Liver (tissue), 9 donors: ENCODE measurements around the gene ACIN1. TPM values are rescaled to one million over a fixed set of nuclear protein-coding genes. Genes with fewer than 3 reads are reported as not detected.

Source experiments
- DNase-seq: peaks from one replicate; pipeline ENCODE4 v3.0.0-alpha.2; 2017; ENCODE audit warnings: low spot score
- H3K27ac ChIP-seq, 2 donors: one replicate each; pipeline ENCODE4 v1.7.0; 2013; ENCODE audit warnings: inconsistent platforms in 2 of 2, low read length in 2 of 2, control low read depth in 1 of 2, low read depth in 1 of 2, mild to moderate bottlenecking in 1 of 2
- H3K27me3 ChIP-seq, 4 donors: one replicate each; pipeline versions ENCODE4 v1.6.1 to v1.7.0; 2013; ENCODE audit warnings: low read length in 3 of 4, inconsistent platforms in 1 of 4, mild to moderate bottlenecking in 1 of 4, moderate library complexity in 1 of 4; ENCODE audit not compliant: control insufficient read depth in 4 of 4, insufficient read depth in 4 of 4
- H3K36me3 ChIP-seq, 4 donors: one replicate each; pipeline versions ENCODE4 v1.6.1 to v1.7.0; 2013; ENCODE audit warnings: low read length in 3 of 4, mild to moderate bottlenecking in 3 of 4, low read depth in 1 of 4, moderate library complexity in 1 of 4; ENCODE audit not compliant: control insufficient read depth in 4 of 4, insufficient read depth in 3 of 4
- H3K4me1 ChIP-seq, 4 donors: one replicate each; pipeline versions ENCODE4 v1.6.1 to v1.7.0; 2013; ENCODE audit warnings: low read length in 3 of 4, mild to moderate bottlenecking in 3 of 4, moderate library complexity in 1 of 4; ENCODE audit not compliant: control insufficient read depth in 4 of 4, insufficient read depth in 4 of 4
- H3K4me3 ChIP-seq, 3 donors: one replicate each; pipeline versions ENCODE4 v1.6.1 to v1.7.0; 2013; ENCODE audit warnings: low read length in 3 of 3, control low read depth in 1 of 3, low read depth in 1 of 3, mild to moderate bottlenecking in 1 of 3
- H3K9ac ChIP-seq, 2 donors: one replicate each; pipeline ENCODE4 v1.7.0; 2013; ENCODE audit warnings: low read length in 2 of 2, mild to moderate bottlenecking in 2 of 2, moderate library complexity in 2 of 2, control low read depth in 1 of 2, low read depth in 1 of 2
- H3K9me3 ChIP-seq, 4 donors: one replicate each; pipeline versions ENCODE4 v1.6.1 to v1.7.0; 2013; ENCODE audit warnings: low read length in 3 of 4; ENCODE audit not compliant: control insufficient read depth in 4 of 4
- FOXA1 ChIP-seq: IDR thresholded peaks from 2 replicates; pipeline ENCODE4 v1.6.1; 2016; ENCODE audit warnings: antibody characterized with exemption
- GABPA ChIP-seq, 2 donors: IDR thresholded peaks in 1 of 2; conservative IDR thresholded peaks in 1 of 2; 2 replicates each; pipeline ENCODE4 v1.6.1; 2016; ENCODE audit warnings: antibody characterized with exemption in 2 of 2, mild to moderate bottlenecking in 1 of 2, moderate library complexity in 1 of 2
- HNF4A ChIP-seq, 2 donors: conservative IDR thresholded peaks; 2 replicates each; pipeline ENCODE4 v1.6.1; 2016; ENCODE audit warnings: antibody characterized with exemption in 2 of 2, mild to moderate bottlenecking in 2 of 2
- HNF4G ChIP-seq: IDR thresholded peaks from 2 replicates; pipeline ENCODE4 v1.6.1; 2016; ENCODE audit warnings: antibody characterized with exemption
- JUND ChIP-seq, 2 donors: IDR thresholded peaks; 2 replicates each; pipeline ENCODE4 v1.6.1; 2016; ENCODE audit warnings: antibody characterized with exemption in 2 of 2
- NR2F2 ChIP-seq: IDR thresholded peaks from 2 replicates; pipeline ENCODE4 v1.6.1; 2016; ENCODE audit warnings: antibody characterized with exemption
- RAD21 ChIP-seq, 2 donors: IDR thresholded peaks; 2 replicates each; pipeline ENCODE4 v1.6.1; 2016; ENCODE audit warnings: antibody characterized with exemption in 2 of 2, mild to moderate bottlenecking in 2 of 2
- RXRA ChIP-seq, 2 donors: IDR thresholded peaks; 2 replicates each; pipeline ENCODE4 v1.6.1; 2017 to 2018; ENCODE audit warnings: antibody characterized with exemption in 2 of 2, mild to moderate bottlenecking in 1 of 2
- SP1 ChIP-seq: IDR thresholded peaks from 2 replicates; pipeline ENCODE4 v1.6.1; 2018; ENCODE audit warnings: antibody characterized with exemption, mild to moderate bottlenecking
- TAF1 ChIP-seq: conservative IDR thresholded peaks from 2 replicates; pipeline ENCODE4 v1.6.1; 2016; ENCODE audit warnings: antibody characterized with exemption, mild to moderate bottlenecking
- YY1 ChIP-seq: IDR thresholded peaks from 2 replicates; pipeline ENCODE4 v1.6.1; 2016; ENCODE audit warnings: antibody characterized with exemption, mild to moderate bottlenecking
- WGBS: extraction: QIAGEN DNeasy Blood & Tissue Kit; methylation state at CpG from one replicate; pipeline ENCODE4 v1.1.7; 2013; 5-methylcytosine and 5-hydroxymethylcytosine counted together
- polyA plus RNA-seq, 2 donors: library from polyadenylated mRNA; stranded (reverse) in 1 of 2; unstranded in 1 of 2; fragments of 200-250 nt in 1 of 2; fragments of >200 nt in 1 of 2; fragmentation: Nextera tagmentation in 1 of 2; extraction: Ambion mirVana in 1 of 2; gene quantifications; one replicate each; pipeline versions ENCODE4 v1.2.1 to v1.2.3, GENCODE V29; 2013 to 2015
- total RNA-seq, 2 donors: library from RNA; depleted of rRNA; stranded (reverse); fragments of >200 nt; gene quantifications; one replicate each; pipeline ENCODE4 v1.2.3, GENCODE V29; 2014
- TF ChIP-seq, protein P1 (sequence below): fragments of 150-350 bp; IDR thresholded peaks from 2 replicates; pipeline ENCODE4 v1.5.1; 2017; ENCODE audit warnings: improper control_type of control experiment, low read depth, low read length; ENCODE audit not compliant: missing input control
- TF ChIP-seq, protein P2 (sequence below): IDR thresholded peaks from 2 replicates; pipeline ENCODE4 v1.6.1; 2016; ENCODE audit warnings: antibody characterized with exemption
- TF ChIP-seq, protein P3 (sequence below): IDR thresholded peaks from 2 replicates; pipeline ENCODE4 v1.6.1; 2016; ENCODE audit warnings: antibody characterized with exemption
- TF ChIP-seq, protein P4 (sequence below): IDR thresholded peaks from 2 replicates; pipeline ENCODE4 v1.6.1; 2016; ENCODE audit warnings: antibody characterized with exemption, mild to moderate bottlenecking
- donor health status: healthy.
- donor health status: healthy.
- donor health status: healthy.
- donor health status: healthy.
- donor health status: healthy.

The ACIN1 gene
- total and polyA plus RNA-seq, 4 donors = 8.1 to 50.6 (median 37.1) TPM

DNA sequence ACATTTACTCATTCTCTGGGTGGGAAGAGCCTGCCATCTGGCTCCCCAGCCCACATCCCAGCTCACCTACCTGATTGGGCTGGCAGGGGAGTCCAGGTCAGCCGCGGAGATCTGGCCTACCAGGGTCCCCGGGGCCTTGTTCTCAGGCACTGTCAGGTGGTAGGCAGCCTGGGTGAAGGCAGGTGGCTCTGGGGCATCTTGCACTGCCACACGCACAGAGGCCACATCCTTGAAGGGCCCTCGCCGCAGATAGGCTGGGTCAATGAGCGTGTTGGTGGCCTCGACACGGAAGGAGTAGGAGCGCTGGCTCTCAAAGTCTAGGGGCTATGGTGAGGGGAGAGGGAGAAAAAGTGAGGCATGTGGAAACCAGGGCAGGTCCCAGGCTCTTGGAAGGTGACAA, 41.5 kb downstream of the ACIN1 start:
- Histone ChIP-seq H3K36me3 (no peaks in the 10 kb centered on the region), H3K4me3 (no peak overlapping the region), H3K27me3 (no peaks in the 10 kb centered on the region), H3K4me1 (peaks cover 4 to 15% (median 13%) of the 10 kb centered on the region in 4 donors), H3K9ac (no peak overlapping the region), H3K9me3 (no peaks in the 10 kb centered on the region), H3K27ac (no peak overlapping the region)
- TF ChIP-seq, protein P1, sequence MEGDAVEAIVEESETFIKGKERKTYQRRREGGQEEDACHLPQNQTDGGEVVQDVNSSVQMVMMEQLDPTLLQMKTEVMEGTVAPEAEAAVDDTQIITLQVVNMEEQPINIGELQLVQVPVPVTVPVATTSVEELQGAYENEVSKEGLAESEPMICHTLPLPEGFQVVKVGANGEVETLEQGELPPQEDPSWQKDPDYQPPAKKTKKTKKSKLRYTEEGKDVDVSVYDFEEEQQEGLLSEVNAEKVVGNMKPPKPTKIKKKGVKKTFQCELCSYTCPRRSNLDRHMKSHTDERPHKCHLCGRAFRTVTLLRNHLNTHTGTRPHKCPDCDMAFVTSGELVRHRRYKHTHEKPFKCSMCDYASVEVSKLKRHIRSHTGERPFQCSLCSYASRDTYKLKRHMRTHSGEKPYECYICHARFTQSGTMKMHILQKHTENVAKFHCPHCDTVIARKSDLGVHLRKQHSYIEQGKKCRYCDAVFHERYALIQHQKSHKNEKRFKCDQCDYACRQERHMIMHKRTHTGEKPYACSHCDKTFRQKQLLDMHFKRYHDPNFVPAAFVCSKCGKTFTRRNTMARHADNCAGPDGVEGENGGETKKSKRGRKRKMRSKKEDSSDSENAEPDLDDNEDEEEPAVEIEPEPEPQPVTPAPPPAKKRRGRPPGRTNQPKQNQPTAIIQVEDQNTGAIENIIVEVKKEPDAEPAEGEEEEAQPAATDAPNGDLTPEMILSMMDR = no peak
- TF ChIP-seq, protein P2, sequence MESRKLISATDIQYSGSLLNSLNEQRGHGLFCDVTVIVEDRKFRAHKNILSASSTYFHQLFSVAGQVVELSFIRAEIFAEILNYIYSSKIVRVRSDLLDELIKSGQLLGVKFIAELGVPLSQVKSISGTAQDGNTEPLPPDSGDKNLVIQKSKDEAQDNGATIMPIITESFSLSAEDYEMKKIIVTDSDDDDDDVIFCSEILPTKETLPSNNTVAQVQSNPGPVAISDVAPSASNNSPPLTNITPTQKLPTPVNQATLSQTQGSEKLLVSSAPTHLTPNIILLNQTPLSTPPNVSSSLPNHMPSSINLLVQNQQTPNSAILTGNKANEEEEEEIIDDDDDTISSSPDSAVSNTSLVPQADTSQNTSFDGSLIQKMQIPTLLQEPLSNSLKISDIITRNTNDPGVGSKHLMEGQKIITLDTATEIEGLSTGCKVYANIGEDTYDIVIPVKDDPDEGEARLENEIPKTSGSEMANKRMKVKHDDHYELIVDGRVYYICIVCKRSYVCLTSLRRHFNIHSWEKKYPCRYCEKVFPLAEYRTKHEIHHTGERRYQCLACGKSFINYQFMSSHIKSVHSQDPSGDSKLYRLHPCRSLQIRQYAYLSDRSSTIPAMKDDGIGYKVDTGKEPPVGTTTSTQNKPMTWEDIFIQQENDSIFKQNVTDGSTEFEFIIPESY = no peak
- TF ChIP-seq GABPA (IDR thresholded peaks at IDR 0.05 in 1 of 2, conservative IDR thresholded peaks at IDR 0.05 in 1 of 2) (no peak), FOXA1 (no peak), NR2F2 (no peak)
- TF ChIP-seq, protein P3, sequence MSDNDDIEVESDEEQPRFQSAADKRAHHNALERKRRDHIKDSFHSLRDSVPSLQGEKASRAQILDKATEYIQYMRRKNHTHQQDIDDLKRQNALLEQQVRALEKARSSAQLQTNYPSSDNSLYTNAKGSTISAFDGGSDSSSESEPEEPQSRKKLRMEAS = no peak
- WGBS = 96% methylated on average over 10 of the region's 10 CpGs
- no peak for DNase-seq

DNA sequence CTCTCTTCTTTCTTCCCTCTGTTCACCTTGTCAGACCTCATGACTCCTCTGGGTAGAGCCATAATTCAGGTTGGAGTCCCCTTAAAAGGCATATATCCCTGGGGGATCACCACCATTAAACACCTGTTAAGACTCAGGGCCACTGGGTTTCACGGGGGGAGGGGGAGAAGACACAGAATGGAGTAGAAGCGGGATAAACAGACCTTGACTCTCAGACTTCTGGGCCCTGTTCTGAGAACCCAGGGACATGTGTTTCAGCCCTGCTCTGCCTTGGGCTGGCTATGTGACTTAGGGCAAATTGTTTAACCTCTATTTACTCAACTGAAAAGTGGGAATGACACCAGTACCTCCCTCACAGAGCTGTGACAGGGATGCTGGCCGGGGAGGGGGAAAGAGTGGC, 42.3 kb downstream of the ACIN1 start:
- Histone ChIP-seq H3K27ac (no peak overlapping the region), H3K27me3 (no peaks in the 10 kb centered on the region), H3K4me1 (peaks cover 4 to 11% (median 7%) of the 10 kb centered on the region in 4 donors), H3K9ac (no peak overlapping the region), H3K4me3 (no peak overlapping the region), H3K9me3 (no peaks in the 10 kb centered on the region), H3K36me3 (no peaks in the 10 kb centered on the region)
- DNase-seq = no peak
- TF ChIP-seq HNF4A (conservative IDR thresholded peaks at IDR 0.05) (no peak), RAD21 (IDR thresholded peaks at IDR 0.05) (no peak), FOXA1 (no peak), RXRA (IDR thresholded peaks at IDR 0.05) (no peak), HNF4G (no peak), JUND (IDR thresholded peaks at IDR 0.05) (no peak), YY1 (no peak), SP1 (no peak), TAF1 (no peak)
- TF ChIP-seq, protein P3 = no peak
- TF ChIP-seq, protein P1 = no peak
- TF ChIP-seq, protein P4, sequence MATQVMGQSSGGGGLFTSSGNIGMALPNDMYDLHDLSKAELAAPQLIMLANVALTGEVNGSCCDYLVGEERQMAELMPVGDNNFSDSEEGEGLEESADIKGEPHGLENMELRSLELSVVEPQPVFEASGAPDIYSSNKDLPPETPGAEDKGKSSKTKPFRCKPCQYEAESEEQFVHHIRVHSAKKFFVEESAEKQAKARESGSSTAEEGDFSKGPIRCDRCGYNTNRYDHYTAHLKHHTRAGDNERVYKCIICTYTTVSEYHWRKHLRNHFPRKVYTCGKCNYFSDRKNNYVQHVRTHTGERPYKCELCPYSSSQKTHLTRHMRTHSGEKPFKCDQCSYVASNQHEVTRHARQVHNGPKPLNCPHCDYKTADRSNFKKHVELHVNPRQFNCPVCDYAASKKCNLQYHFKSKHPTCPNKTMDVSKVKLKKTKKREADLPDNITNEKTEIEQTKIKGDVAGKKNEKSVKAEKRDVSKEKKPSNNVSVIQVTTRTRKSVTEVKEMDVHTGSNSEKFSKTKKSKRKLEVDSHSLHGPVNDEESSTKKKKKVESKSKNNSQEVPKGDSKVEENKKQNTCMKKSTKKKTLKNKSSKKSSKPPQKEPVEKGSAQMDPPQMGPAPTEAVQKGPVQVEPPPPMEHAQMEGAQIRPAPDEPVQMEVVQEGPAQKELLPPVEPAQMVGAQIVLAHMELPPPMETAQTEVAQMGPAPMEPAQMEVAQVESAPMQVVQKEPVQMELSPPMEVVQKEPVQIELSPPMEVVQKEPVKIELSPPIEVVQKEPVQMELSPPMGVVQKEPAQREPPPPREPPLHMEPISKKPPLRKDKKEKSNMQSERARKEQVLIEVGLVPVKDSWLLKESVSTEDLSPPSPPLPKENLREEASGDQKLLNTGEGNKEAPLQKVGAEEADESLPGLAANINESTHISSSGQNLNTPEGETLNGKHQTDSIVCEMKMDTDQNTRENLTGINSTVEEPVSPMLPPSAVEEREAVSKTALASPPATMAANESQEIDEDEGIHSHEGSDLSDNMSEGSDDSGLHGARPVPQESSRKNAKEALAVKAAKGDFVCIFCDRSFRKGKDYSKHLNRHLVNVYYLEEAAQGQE = no peak
- TF ChIP-seq, protein P2 = no peak
- WGBS = 85% methylated on average over 3 of the region's 3 CpGs
